HG03558 (cell line): ENCODE data around the gene KRT9.

Source experiments
- ATAC-seq: cut with Tn5 transposase; IDR thresholded peaks from one replicate; pipeline ENCODE4 v1.9.1; 2021; ENCODE audit warnings: moderate number of reproducible peaks; ENCODE audit not compliant: unreplicated experiment; ENCODE audit errors: extremely low read depth

KRT9 gene

GRCh38 chr17:41516147-41516829 is 55.6 kb downstream of the KRT9 start:
- no peak for ATAC-seq
